22Rv1 (cell line): ENCODE results near the gene ANKS1A.

Source experiments
- CTCF ChIP-seq: fragments of 450-650 bp; IDR thresholded peaks from 2 replicates; pipeline ENCODE4 v1.5.1; 2017; ENCODE audit warnings: mild to moderate bottlenecking
- ZFX ChIP-seq: fragments of 450-650 bp; IDR thresholded peaks from 2 replicates; pipeline ENCODE4 v1.6.1; 2017; ENCODE audit warnings: antibody characterized with exemption, borderline replicate concordance

GRCh38 chr6:34961574-34961973, 72.5 kb downstream of the ANKS1A start:
- no peak for TF ChIP-seq CTCF
- TF ChIP-seq ZFX: no peak
